ENCODE data around the gene HCK. TPM values are rescaled to one million over a fixed set of nuclear protein-coding genes. Genes with fewer than 3 reads are reported as not detected.

HCK gene
- polyA plus RNA-seq, 1 experiment: 0.05 TPM

- H3K27me3 ChIP-seq (ENCODE audit: control insufficient read depth, insufficient read depth, low read length): no peaks in the 10 kb centered on the region
- peaks cover 11% of the 10 kb centered on the region for H3K36me3 ChIP-seq (ENCODE audit: control insufficient read depth, insufficient read depth, low read length)
- ChIA-PET CTCF (no interaction called here), POLR2A (no interaction called here)
- TF ChIP-seq CTCF (IDR thresholded peaks at IDR 0.05; ENCODE audit: insufficient read depth, low read depth, low read length): no peak
- H3K4me3 ChIP-seq (ENCODE audit: low read depth, low read length): no peak overlapping the region
- no peak for DNase-seq (ENCODE audit: low read depth)
Observed at GRCh38 chr20:32132911-32133549, 81.0 kb downstream of the HCK start.

DNA sequence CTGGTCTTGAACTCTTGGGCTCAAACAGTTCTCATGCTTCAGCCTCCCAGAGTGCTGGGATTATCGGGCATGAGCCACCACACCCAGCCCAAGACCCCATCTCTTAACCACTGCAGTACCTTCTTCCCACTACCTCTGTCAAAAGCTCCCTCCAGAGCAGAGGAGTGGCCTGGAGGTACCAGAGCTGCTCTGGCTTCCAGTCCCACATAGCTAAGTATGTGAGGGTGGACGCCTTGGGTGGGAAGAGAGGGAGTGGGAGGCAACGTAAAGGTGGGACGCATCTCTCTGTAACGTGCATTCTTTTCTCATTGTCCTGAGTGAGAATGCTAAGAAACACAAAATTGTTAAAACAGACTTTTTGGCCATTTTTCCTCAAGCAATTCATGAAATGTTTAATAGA is 82.0 kb downstream of the HCK start:
- Histone ChIP-seq H3K36me3 (ENCODE audit: control insufficient read depth, insufficient read depth, low read length) (peaks cover 15% of the 10 kb centered on the region), H3K4me3 (ENCODE audit: low read depth, low read length) (no peak overlapping the region), H3K27me3 (ENCODE audit: control insufficient read depth, insufficient read depth, low read length) (no peaks in the 10 kb centered on the region)
- no peak for TF ChIP-seq CTCF (IDR thresholded peaks at IDR 0.05; ENCODE audit: insufficient read depth, low read depth, low read length)
- no peak for DNase-seq (ENCODE audit: low read depth)
- ChIA-PET POLR2A (interaction anchor here (0.5 to 0.6 kb wide), 2 partner anchors 180 to 230 kb away, joined by 3 to 15 read pairs; no protein-coding TSS in a partner anchor), CTCF (no interaction called here)

- Histone ChIP-seq H3K36me3 (ENCODE audit: control insufficient read depth, insufficient read depth, low read length) (peaks cover 20% of the 10 kb centered on the region), H3K27me3 (ENCODE audit: control insufficient read depth, insufficient read depth, low read length) (no peaks in the 10 kb centered on the region), H3K4me3 (ENCODE audit: low read depth, low read length) (no peak overlapping the region)
- no peak for TF ChIP-seq CTCF (IDR thresholded peaks at IDR 0.05; ENCODE audit: insufficient read depth, low read depth, low read length)
- ChIA-PET CTCF (no interaction called here), POLR2A (no interaction called here)
- no peak for DNase-seq (ENCODE audit: low read depth)
Observed at GRCh38 chr20:32135983-32136515, 84.0 kb downstream of the HCK start.

DNA sequence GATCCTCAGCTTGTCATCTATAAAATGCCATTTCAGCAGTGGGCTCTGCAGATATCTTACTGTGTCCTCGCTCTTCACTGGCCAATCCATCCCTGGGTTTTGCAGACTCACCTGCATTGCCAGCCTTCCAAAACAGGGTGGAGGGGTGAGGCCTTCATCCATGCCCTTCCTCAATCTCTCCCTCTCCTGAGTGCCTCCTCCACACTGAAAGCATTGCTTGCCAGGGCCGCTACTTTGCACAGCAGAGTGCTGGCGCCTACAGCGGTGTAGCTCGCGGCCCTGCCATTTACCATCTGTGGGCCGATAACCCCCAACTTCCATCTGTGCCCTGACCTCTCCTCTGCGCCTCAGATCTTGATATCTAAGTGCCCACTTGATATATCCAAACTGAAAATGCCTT is 86.9 kb downstream of the HCK start:
- no peak for TF ChIP-seq CTCF (IDR thresholded peaks at IDR 0.05; ENCODE audit: insufficient read depth, low read depth, low read length)
- CTCF ChIA-PET: no interaction called here
- Histone ChIP-seq H3K4me3 (ENCODE audit: low read depth, low read length) (no peak overlapping the region), H3K36me3 (ENCODE audit: control insufficient read depth, insufficient read depth, low read length) (peaks cover 36% of the 10 kb centered on the region), H3K27me3 (ENCODE audit: control insufficient read depth, insufficient read depth, low read length) (no peaks in the 10 kb centered on the region)
- POLR2A ChIA-PET: no interaction called here
- no peak for DNase-seq (ENCODE audit: low read depth)

GRCh38 chr20:32139947-32140346 is 87.9 kb downstream of the HCK start:
- Histone ChIP-seq H3K36me3 (ENCODE audit: control insufficient read depth, insufficient read depth, low read length) (peaks cover 41% of the 10 kb centered on the region), H3K4me3 (ENCODE audit: low read depth, low read length) (no peak overlapping the region), H3K27me3 (ENCODE audit: control insufficient read depth, insufficient read depth, low read length) (no peaks in the 10 kb centered on the region)
- ChIA-PET CTCF (interaction anchor here (1.1 kb wide), 1 partner anchor 15 kb away, joined by 3 read pairs; no protein-coding TSS in a partner anchor), POLR2A (no interaction called here)
- TF ChIP-seq CTCF (IDR thresholded peaks at IDR 0.05; ENCODE audit: insufficient read depth, low read depth, low read length): no peak
- DNase-seq (ENCODE audit: low read depth): no peak
